MM.1S (cell line): ENCODE measurements around the gene CHRD.

Experiments used
- EZH2 ChIP-seq: fragments of 300-600 bp; sonication (generic); optimal IDR thresholded peaks from 2 replicates; pipeline ENCODE3; 2017; ENCODE audit warnings: low read depth, mild to moderate bottlenecking, antibody characterized with exemption, low read length, mixed read lengths
- EZH2phosphoT487 ChIP-seq: fragments of 300-600 bp; sonication (generic); IDR thresholded peaks from 2 replicates; pipeline ENCODE4 v1.6.1; 2018; ENCODE audit warnings: antibody characterized with exemption, low read length
- TF ChIP-seq, protein P1 (sequence below): fragments of 300-600 bp; sonication (generic); IDR thresholded peaks from 2 replicates; pipeline ENCODE4 v1.5.1; 2016; ENCODE audit warnings: antibody characterized with exemption, low read length, mixed read lengths

DNA sequence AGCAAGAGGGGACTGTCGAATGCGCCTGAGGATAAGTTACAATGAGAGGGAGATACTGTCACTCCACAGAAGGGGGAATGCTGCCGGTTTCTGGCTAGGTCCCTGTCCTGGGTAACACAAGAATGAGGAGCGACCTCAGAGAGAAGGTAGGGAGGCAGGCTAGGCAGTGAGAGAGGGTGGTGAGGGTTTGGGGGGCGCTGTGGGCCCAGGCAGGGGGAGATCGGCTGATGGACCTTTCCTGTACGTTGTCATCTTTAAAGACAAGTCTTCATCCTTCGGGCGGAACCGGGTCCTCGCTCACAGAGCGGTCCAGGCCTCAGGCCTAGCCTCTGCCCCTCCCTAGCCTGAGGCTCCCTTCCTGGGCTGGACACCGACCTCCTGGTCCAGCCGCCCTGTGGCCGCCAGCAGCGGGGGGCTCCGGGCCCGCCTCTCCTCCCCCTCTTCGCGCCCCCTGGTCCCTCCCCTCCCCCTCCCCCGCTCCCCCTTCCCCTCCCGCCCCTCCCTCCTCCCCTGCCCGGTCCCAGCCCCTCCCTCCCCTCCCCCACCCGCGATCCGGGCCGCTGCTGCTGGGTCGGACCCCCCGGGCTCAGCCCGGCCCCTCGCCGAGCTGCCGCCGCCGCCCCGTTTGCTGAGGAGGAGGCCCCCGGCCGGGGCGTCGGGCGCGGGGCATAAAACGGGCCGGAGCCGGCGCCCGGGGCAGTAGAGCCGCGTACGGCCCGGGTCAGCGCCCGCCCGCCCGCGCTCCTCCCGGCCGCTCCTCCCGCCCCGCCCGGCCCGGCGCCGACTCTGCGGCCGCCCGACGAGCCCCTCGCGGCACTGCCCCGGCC, at the start of gene CHRD:
- TF ChIP-seq EZH2 (no peak), EZH2phosphoT487 (no peak)
- TF ChIP-seq, protein P1, sequence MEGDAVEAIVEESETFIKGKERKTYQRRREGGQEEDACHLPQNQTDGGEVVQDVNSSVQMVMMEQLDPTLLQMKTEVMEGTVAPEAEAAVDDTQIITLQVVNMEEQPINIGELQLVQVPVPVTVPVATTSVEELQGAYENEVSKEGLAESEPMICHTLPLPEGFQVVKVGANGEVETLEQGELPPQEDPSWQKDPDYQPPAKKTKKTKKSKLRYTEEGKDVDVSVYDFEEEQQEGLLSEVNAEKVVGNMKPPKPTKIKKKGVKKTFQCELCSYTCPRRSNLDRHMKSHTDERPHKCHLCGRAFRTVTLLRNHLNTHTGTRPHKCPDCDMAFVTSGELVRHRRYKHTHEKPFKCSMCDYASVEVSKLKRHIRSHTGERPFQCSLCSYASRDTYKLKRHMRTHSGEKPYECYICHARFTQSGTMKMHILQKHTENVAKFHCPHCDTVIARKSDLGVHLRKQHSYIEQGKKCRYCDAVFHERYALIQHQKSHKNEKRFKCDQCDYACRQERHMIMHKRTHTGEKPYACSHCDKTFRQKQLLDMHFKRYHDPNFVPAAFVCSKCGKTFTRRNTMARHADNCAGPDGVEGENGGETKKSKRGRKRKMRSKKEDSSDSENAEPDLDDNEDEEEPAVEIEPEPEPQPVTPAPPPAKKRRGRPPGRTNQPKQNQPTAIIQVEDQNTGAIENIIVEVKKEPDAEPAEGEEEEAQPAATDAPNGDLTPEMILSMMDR, result no peak
